RWPE2 (cell line): ENCODE measurements around the gene ANKRD37.

Experiments used
- ATAC-seq: fragments of 200-7000 bp; cut with Tn5 transposase; 3 replicates; pipeline ENCODE4 v1.9.1; 2021; ENCODE audit warnings: low read depth
- DNase-seq: peaks from one replicate; pipeline ENCODE4 v3.0.0-alpha.2; 2020; ENCODE audit warnings: low spot score
- H3K27ac ChIP-seq: fragments of 450-650 bp; 2 replicates; pipeline ENCODE4 v1.5.1; 2017; ENCODE audit warnings: mild to moderate bottlenecking; ENCODE audit not compliant: poor library complexity, severe bottlenecking
- H3K27me3 ChIP-seq: fragments of 250-450 bp; sonication (Bioruptor Pico); 2 replicates; pipeline ENCODE4 v1.5.1; 2021; ENCODE audit warnings: mild to moderate bottlenecking, moderate library complexity; ENCODE audit not compliant: insufficient read depth, poor library complexity, severe bottlenecking
- H3K36me3 ChIP-seq: fragments of 250-450 bp; sonication (Bioruptor Pico); 2 replicates; pipeline ENCODE4 v1.5.1; 2020; ENCODE audit warnings: low read depth, mild to moderate bottlenecking, moderate library complexity
- H3K4me1 ChIP-seq: fragments of 250-450 bp; sonication (Bioruptor Pico); 2 replicates; pipeline ENCODE4 v1.5.1; 2021; ENCODE audit warnings: mild to moderate bottlenecking, moderate library complexity; ENCODE audit not compliant: insufficient read depth, poor library complexity, severe bottlenecking
- H3K4me3 ChIP-seq: fragments of 250-450 bp; sonication (Bioruptor Pico); 2 replicates; pipeline ENCODE4 v1.5.1; 2021; ENCODE audit warnings: mild to moderate bottlenecking, moderate library complexity; ENCODE audit not compliant: severe bottlenecking
- H3K9me3 ChIP-seq: fragments of 250-450 bp; sonication (Bioruptor Pico); 2 replicates; pipeline ENCODE4 v1.5.1; 2021; ENCODE audit warnings: mild to moderate bottlenecking, moderate library complexity; ENCODE audit not compliant: severe bottlenecking
- CTCF ChIP-seq: fragments of 450-650 bp; IDR thresholded peaks from one replicate; pipeline ENCODE4 v1.5.1; 2017; ENCODE audit warnings: mild to moderate bottlenecking, moderate library complexity; ENCODE audit not compliant: poor library complexity, severe bottlenecking

ANKRD37 gene

GRCh38 chr4:185390941-185391340 is 5.7 kb upstream of the ANKRD37 start:
- H3K27ac ChIP-seq, result no peak overlapping the region
- ATAC-seq, result no peak
- no peaks in the 10 kb centered on the region for H3K9me3 ChIP-seq
- DNase-seq, result no peak
- H3K36me3 ChIP-seq, result no peaks in the 10 kb centered on the region
- no peak overlapping the region for H3K4me3 ChIP-seq
- H3K27me3 ChIP-seq, result no peaks in the 10 kb centered on the region
- TF ChIP-seq CTCF, result no peak
- H3K4me1 ChIP-seq, result peaks cover 3% of the 10 kb centered on the region

- DNase-seq (no peak), ATAC-seq (no peak)
- Histone ChIP-seq H3K9me3 (no peaks in the 10 kb centered on the region), H3K27ac (no peak overlapping the region), H3K4me1 (peaks cover 3% of the 10 kb centered on the region), H3K4me3 (no peak overlapping the region), H3K27me3 (no peaks in the 10 kb centered on the region), H3K36me3 (no peaks in the 10 kb centered on the region)
- no peak for TF ChIP-seq CTCF
Observed at GRCh38 chr4:185392156-185392555, 4.5 kb upstream of the ANKRD37 start.

- no peak for DNase-seq
- Histone ChIP-seq H3K36me3 (peaks cover 24% of the 10 kb centered on the region), H3K27me3 (no peaks in the 10 kb centered on the region), H3K4me1 (peaks cover 12% of the 10 kb centered on the region), H3K4me3 (peak overlapping the region; percentile 45), H3K27ac (peak overlapping the region; percentile 94), H3K9me3 (no peaks in the 10 kb centered on the region)
- ATAC-seq, result no peak
- TF ChIP-seq CTCF, result no peak
Observed at GRCh38 chr4:185394568-185395237, 1.9 kb upstream of the ANKRD37 start.

GRCh38 chr4:185395238-185395955 is 1.2 kb upstream of the ANKRD37 start, which contains the start of gene LRP2BP:
TSS of gene LRP2BP (minus strand) at chr4:185395924. CDS start at chr4:185378186, 17,738 bp downstream.
- TF ChIP-seq CTCF, result no peak

More at GRCh38 chr4:185395238-185395955, 1.2 kb upstream of the ANKRD37 start, which contains the start of gene LRP2BP:
- DNase-seq (no peak), ATAC-seq (no peak)
- Histone ChIP-seq H3K36me3 (peaks cover 31% of the 10 kb centered on the region), H3K9me3 (no peaks in the 10 kb centered on the region), H3K27me3 (no peaks in the 10 kb centered on the region), H3K4me1 (peaks cover 12% of the 10 kb centered on the region), H3K27ac (peak within 1 kb of the TSS; percentile 94), H3K4me3 (peak within 1 kb of the TSS; percentile 45)
